ENCODE data around the gene ZNF292.

DNA sequence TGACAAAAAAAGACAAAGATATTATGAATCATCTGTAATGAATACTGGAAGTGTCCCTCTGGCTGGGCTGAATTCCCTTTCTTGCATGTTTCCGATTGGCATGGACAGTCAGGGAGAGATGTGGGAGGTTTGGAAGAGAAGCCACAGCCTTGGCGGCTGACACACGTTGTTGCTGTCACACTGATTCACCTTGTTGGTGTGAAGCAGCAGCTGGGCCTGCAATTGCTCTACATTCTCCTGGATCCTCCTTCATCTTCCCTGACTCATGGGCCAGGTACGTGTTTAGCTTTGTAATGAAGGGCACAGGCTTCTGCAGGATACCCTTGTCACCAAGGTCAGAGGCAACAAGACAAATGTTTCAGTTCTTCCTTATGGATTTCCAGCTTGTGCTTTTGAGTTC lies 153.6 kb downstream of the ZNF292 start:
- TF ChIP-seq NR2C2 (IDR thresholded peaks at IDR 0.05; ENCODE audit: borderline replicate concordance, control insufficient read depth, insufficient read length, low read depth) (no peak), ETV6 (conservative IDR thresholded peaks at IDR 0.05 in 1 of 2, IDR thresholded peaks at IDR 0.05 in 1 of 2; ENCODE audit: borderline replicate concordance in 1 of 2, low read depth in 1 of 2) (no peak), CBX3 (IDR thresholded peaks at IDR 0.05; ENCODE audit: borderline replicate concordance, low read depth) (no peak), FOXK2 (IDR thresholded peaks at IDR 0.05) (no peak), POLR2A (IDR thresholded peaks at IDR 0.05; ENCODE audit: low read depth, low read length) (no peak)
- TF ChIP-seq, protein P1, sequence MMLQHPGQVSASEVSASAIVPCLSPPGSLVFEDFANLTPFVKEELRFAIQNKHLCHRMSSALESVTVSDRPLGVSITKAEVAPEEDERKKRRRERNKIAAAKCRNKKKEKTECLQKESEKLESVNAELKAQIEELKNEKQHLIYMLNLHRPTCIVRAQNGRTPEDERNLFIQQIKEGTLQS (IDR thresholded peaks at IDR 0.05; ENCODE audit: borderline replicate concordance, extremely low read depth, low read depth, low read length): no peak
- TF ChIP-seq, protein P2, sequence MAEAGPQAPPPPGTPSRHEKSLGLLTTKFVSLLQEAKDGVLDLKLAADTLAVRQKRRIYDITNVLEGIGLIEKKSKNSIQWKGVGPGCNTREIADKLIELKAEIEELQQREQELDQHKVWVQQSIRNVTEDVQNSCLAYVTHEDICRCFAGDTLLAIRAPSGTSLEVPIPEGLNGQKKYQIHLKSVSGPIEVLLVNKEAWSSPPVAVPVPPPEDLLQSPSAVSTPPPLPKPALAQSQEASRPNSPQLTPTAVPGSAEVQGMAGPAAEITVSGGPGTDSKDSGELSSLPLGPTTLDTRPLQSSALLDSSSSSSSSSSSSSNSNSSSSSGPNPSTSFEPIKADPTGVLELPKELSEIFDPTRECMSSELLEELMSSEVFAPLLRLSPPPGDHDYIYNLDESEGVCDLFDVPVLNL (IDR thresholded peaks at IDR 0.05; ENCODE audit: low read depth, low read length): no peak
